ENCODE measurements around the gene RCN2.

DNA sequence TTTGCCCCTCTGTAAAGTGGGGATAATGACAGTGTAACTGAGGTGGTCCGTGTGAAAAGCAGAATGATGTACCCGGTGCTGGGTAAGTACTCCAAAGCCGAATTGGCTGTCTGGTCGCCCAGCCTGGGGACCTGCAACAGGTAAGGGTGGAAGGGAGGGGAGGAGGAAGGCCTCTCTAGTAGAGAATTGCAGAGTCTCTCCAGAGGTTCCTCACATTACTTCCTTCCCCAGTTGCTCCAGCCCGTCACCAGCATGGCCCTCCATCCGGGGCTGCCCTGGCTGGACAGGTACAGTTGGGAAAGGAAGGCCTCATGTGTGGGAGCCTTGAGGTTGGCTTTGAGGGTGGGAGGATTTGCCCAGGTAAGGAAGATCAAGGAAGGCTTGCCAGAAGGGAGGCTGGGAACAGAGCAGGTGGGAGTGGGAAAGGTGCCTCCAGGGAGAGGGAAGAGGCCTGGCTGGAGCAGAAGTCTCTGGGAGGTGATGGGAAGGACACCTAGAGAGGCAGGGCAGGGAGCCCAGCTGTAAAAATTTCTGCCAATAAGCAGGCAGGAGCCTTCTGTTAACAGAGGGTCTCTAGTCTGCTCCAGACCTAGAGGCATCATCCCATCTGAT, 61.7 kb downstream of the RCN2 start:
- TF ChIP-seq, protein P1, sequence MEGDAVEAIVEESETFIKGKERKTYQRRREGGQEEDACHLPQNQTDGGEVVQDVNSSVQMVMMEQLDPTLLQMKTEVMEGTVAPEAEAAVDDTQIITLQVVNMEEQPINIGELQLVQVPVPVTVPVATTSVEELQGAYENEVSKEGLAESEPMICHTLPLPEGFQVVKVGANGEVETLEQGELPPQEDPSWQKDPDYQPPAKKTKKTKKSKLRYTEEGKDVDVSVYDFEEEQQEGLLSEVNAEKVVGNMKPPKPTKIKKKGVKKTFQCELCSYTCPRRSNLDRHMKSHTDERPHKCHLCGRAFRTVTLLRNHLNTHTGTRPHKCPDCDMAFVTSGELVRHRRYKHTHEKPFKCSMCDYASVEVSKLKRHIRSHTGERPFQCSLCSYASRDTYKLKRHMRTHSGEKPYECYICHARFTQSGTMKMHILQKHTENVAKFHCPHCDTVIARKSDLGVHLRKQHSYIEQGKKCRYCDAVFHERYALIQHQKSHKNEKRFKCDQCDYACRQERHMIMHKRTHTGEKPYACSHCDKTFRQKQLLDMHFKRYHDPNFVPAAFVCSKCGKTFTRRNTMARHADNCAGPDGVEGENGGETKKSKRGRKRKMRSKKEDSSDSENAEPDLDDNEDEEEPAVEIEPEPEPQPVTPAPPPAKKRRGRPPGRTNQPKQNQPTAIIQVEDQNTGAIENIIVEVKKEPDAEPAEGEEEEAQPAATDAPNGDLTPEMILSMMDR (conservative IDR thresholded peaks at IDR 0.05; ENCODE audit: low read depth in 2 of 2): no peak
- TF ChIP-seq EZH2 (IDR thresholded peaks at IDR 0.05; ENCODE audit: low read depth, unreplicated experiment) (no peak), STAT1 (IDR thresholded peaks at IDR 0.05; ENCODE audit: unreplicated experiment) (no peak), POLR2AphosphoS5 (IDR thresholded peaks at IDR 0.05; ENCODE audit: low read depth) (no peak)
